Lower lobe of right lung (tissue), 2 donors: ENCODE data around the gene AOPEP. TPM values are rescaled to one million over a fixed set of nuclear protein-coding genes. Genes with fewer than 3 reads are reported as not detected.

Experiments used
- ATAC-seq, 2 donors: fragments of 200-7000 bp; cut with Tn5 transposase; one replicate each; pipeline ENCODE4 v1.9.1; 2020 to 2022; ENCODE audit warnings: mild to moderate bottlenecking in 2 of 2, moderate library complexity in 2 of 2
- DNase-seq: peaks from one replicate; pipeline ENCODE4 v3.0.0-alpha.2; 2020
- H3K27ac ChIP-seq: fragments of 200-600 bp; one replicate; pipeline ENCODE4 v1.8.0; 2022
- H3K27me3 ChIP-seq: fragments of 200-600 bp; one replicate; pipeline ENCODE4 v1.8.0; 2022; ENCODE audit warnings: low read depth
- H3K36me3 ChIP-seq: fragments of 200-600 bp; one replicate; pipeline ENCODE4 v1.8.0; 2022; ENCODE audit warnings: mild to moderate bottlenecking
- H3K4me1 ChIP-seq: fragments of 200-600 bp; one replicate; pipeline ENCODE4 v1.8.0; 2022
- H3K4me3 ChIP-seq: fragments of 200-600 bp; one replicate; pipeline ENCODE4 v1.8.0; 2022; ENCODE audit warnings: mild to moderate bottlenecking
- H3K9me3 ChIP-seq: fragments of 200-600 bp; one replicate; pipeline ENCODE4 v1.8.0; 2022
- intact Hi-C: fragments of 100-400 bp; cut with DNase I; formaldehyde crosslinking; loops from one replicate; pipeline ENCODE4 v1.11.0; 2022
- total RNA-seq: library from RNA; stranded (reverse); fragmentation: NEBNext Ultra II Directional; extraction: Animal tissue kit (Norgen Biotek cat#: 25700); gene quantifications from one replicate; pipeline ENCODE4 v1.2.1, GENCODE V29; 2021
- TF ChIP-seq, protein P1 (sequence below): fragments of 200-600 bp; IDR thresholded peaks from one replicate; pipeline ENCODE4 v1.8.0; 2022; ENCODE audit warnings: antibody characterized with exemption, mild to moderate bottlenecking
- donor health status: DM: no; HTN: yes; CAD: no; lungs with severe emphysema.

AOPEP gene
- total RNA-seq, 1 donor from 2014 or later: 63.7 TPM

DNA sequence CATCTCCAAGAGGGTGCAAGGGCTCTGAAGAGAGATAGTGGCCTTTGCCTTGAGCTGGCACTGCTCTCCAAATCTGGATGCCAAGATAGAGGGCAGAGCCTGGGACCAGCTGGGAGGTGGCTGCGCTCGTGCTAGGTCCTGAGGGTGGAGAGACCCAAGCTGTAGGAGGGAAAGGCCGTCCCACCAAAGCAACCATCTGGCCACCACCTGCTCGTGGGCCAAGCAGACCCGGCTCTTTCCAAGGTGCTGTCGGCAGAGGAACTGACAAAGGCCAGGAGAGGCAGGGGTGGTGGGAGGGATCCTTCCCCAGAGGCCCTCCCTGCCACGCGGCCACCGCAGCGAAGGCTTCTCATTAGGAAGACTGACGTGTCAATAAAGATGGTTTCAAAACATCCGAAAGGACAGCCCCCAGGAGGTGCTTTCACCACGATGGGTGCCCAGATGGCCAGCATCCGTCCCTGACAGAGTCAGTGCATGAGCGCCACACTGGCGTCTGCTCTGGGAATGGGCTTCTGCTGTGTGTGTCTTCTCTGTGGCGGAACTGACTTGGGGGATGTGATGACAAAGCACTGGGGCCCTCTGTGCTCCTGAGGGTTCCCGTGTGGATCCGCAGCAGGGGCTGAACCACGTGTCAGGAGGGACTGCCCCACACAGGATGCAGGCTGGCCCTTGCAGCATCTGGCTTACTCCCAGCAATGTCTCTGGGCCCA, 377.5 kb downstream of the AOPEP start:
- no peaks in the 10 kb centered on the region for H3K4me1 ChIP-seq
- DNase-seq: peak; percentile 24
- H3K4me3 ChIP-seq: no peak overlapping the region
- intact Hi-C loops: no loop called here
- H3K36me3 ChIP-seq: peaks cover 61% of the 10 kb centered on the region
- H3K27ac ChIP-seq: no peak overlapping the region
- TF ChIP-seq, protein P1, sequence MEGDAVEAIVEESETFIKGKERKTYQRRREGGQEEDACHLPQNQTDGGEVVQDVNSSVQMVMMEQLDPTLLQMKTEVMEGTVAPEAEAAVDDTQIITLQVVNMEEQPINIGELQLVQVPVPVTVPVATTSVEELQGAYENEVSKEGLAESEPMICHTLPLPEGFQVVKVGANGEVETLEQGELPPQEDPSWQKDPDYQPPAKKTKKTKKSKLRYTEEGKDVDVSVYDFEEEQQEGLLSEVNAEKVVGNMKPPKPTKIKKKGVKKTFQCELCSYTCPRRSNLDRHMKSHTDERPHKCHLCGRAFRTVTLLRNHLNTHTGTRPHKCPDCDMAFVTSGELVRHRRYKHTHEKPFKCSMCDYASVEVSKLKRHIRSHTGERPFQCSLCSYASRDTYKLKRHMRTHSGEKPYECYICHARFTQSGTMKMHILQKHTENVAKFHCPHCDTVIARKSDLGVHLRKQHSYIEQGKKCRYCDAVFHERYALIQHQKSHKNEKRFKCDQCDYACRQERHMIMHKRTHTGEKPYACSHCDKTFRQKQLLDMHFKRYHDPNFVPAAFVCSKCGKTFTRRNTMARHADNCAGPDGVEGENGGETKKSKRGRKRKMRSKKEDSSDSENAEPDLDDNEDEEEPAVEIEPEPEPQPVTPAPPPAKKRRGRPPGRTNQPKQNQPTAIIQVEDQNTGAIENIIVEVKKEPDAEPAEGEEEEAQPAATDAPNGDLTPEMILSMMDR: no peak
- no peak for ATAC-seq
- no peaks in the 10 kb centered on the region for H3K27me3 ChIP-seq
- H3K9me3 ChIP-seq: no peaks in the 10 kb centered on the region

DNA sequence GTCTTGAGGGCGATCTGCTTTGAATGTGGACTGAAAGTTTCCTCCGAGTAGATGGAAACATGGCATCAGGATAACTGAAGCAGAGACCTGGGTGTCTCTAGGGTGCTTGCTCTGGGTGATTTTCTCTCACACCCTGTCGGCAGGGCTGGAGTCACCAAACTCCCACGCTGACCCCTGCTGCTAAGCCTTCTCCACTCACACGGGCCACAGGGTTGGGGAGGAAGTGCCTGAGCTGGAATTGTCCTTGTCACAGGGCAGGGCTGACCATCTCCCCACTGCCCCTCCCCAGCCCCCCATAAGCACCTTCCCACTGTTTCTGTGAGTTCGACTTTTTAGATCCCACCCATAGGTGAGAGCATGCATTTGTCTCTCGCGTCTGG, 378.1 kb downstream of the AOPEP start:
- H3K27ac ChIP-seq: no peak overlapping the region
- H3K36me3 ChIP-seq: peaks cover 55% of the 10 kb centered on the region
- DNase-seq (no peak), ATAC-seq (no peak)
- H3K4me1 ChIP-seq: no peaks in the 10 kb centered on the region
- TF ChIP-seq, protein P1: no peak
- intact Hi-C loops: no loop called here
- no peaks in the 10 kb centered on the region for H3K9me3 ChIP-seq
- H3K4me3 ChIP-seq: no peak overlapping the region
- no peaks in the 10 kb centered on the region for H3K27me3 ChIP-seq

DNA sequence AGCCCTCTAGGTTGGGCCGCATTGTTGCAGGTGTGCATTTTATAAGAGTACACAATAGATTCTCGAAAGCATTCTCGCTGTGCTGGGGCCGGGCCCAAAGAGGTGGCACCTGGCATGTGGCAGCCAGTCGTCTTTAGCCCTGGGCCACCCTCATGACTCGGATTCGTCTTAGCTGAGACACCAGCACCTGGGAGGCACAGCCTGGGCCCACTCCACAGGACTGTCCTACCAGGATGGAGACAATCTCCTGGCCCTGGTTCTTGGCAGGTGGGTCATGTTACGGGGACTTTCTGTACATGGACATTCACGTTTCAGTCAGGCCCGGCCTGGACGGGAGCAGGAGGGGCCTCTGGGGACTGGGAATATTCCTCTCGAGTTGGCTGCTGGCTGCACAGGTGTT, 378.5 kb downstream of the AOPEP start:
- DNase-seq: peak; percentile 47
- no peaks in the 10 kb centered on the region for H3K4me1 ChIP-seq
- intact Hi-C loops: no loop called here

DNA sequence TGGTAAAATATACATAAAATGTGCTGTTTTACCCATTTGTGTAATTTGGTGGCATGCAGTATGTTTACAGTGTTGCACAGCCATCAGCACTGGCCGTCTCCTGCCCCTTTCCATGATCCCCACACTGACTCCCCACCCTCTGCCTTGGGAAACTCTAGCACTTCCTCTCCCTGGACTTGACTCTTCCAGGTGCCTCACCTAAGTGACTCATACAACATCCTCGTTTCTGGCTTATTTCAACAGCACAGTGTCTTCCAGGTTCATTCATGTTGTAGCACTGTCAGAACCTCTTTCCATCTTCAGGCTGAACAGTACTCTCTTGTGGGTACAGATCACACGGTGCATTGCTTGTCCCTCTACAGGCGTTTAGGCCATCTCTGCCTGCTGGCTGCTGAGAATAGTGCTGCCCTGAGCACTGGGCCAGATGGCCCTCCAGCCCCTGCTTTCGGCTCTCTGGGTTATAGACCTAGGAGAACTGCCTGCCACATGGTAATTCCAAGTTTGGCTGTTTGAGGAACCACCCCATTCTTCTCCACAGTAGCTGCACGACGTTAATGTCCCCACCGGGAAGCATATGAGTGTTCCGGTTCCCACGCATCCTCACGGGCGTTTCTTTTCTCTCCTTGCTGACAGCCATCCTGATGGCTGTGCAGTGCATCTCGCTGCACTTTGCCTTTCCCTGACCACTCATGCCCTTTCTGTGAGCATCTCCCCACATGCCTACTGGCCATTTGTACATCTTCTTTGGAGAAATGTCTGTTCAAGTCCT, 379.2 kb downstream of the AOPEP start:
- intact Hi-C loops: no loop called here
- ATAC-seq (peak; percentile 5 to 8), DNase-seq (peak; percentile 6)
- TF ChIP-seq, protein P1: no peak
- H3K36me3 ChIP-seq: peaks cover 50% of the 10 kb centered on the region
- no peak overlapping the region for H3K27ac ChIP-seq
- H3K4me3 ChIP-seq: no peak overlapping the region
- H3K9me3 ChIP-seq: no peaks in the 10 kb centered on the region
- H3K27me3 ChIP-seq: no peaks in the 10 kb centered on the region
- no peaks in the 10 kb centered on the region for H3K4me1 ChIP-seq

More for the DNA sequence above, 378.5 kb downstream of the AOPEP start:
- no peak overlapping the region for H3K27ac ChIP-seq
- no peak for ATAC-seq
- no peaks in the 10 kb centered on the region for H3K9me3 ChIP-seq
- H3K36me3 ChIP-seq: peaks cover 51% of the 10 kb centered on the region
- no peaks in the 10 kb centered on the region for H3K27me3 ChIP-seq
- TF ChIP-seq, protein P1: no peak
- H3K4me3 ChIP-seq: no peak overlapping the region

DNA sequence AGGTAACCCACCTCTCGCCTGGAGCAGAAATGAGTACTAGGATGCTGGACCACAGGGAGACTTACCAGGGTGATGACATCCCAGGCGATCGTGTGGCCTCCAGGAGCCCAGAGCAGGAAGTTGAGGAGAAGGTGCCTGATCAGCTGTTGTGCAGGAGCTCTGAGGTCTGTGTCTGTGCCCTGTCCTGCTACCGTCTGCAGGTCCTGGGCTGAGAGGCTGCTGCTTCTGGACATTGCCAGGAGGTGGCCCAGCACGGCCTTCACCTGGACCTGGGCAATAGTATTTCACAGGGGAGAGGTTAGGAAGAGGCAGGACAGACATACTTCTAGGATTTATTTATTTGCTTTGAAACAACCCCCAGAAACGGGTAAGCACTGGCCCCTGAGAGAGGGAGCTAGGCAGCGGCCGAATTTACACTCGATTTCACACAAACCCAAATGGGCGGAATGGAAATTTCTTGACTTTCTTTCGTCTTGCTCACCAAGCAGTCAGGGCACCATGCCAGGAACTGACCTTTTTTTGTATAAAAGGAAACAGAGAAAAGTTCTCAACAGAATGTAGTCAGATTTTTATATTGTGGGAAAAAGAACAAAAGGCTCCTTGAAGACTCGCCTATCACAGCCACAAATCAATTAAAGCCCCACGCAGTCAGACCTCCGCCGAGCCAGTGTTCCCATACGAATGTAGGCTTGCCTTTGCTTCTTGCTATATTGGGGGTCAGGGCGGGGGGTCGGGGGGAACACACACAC, 380.7 kb downstream of the AOPEP start:
- DNase-seq: peak; percentile 26
- TF ChIP-seq, protein P1: no peak
- H3K36me3 ChIP-seq: peaks cover 50% of the 10 kb centered on the region

More for the DNA sequence above, 380.7 kb downstream of the AOPEP start:
- no peaks in the 10 kb centered on the region for H3K27me3 ChIP-seq
- H3K9me3 ChIP-seq: no peaks in the 10 kb centered on the region
- ATAC-seq: no peak
- no peaks in the 10 kb centered on the region for H3K4me1 ChIP-seq
- H3K27ac ChIP-seq: no peak overlapping the region
- no peak overlapping the region for H3K4me3 ChIP-seq
- intact Hi-C loops: no loop called here
